ENCODE measurements around the gene NEBL.

The NEBL gene

GRCh38 chr10:20856484-20856883 is 40.6 kb downstream of the NEBL start:
- Histone ChIP-seq H3K4me1 (ENCODE audit: control extremely low read depth in 1 of 4, control insufficient read depth in 4 of 4, insufficient read depth in 4 of 4, low read length in 3 of 4) (no peaks in the 10 kb centered on the region), H3K4me3 (ENCODE audit: control insufficient read depth in 1 of 7, extremely low read depth in 1 of 7, insufficient read depth in 4 of 7, low read depth in 2 of 7, low read length in 6 of 7) (no peak overlapping the region), H3K9me3 (ENCODE audit: control extremely low read depth in 1 of 5, control insufficient read depth in 4 of 5, insufficient read depth in 2 of 5, low read depth in 1 of 5, low read length in 4 of 5) (no peaks in the 10 kb centered on the region), H3K27me3 (replicated peaks in 2 of 5; ENCODE audit: control insufficient read depth in 4 of 5, insufficient read depth in 5 of 5, low read length in 4 of 5) (no peaks in the 10 kb centered on the region), H3K27ac (ENCODE audit: insufficient read depth in 1 of 2, low read depth in 1 of 2, low read length in 2 of 2, poor library complexity in 1 of 2, severe bottlenecking in 2 of 2) (no peak overlapping the region), H3K36me3 (ENCODE audit: control insufficient read depth in 4 of 4, insufficient read depth in 4 of 4, low read length in 3 of 4) (no peaks in the 10 kb centered on the region)
- WGBS (ENCODE audit: insufficient coverage), result 100% methylated on average over 1 of the region's 1 CpG
- DNase-seq, result no peak
- ChIA-PET POLR2A (no interaction called here), CTCF (interaction anchor here (1.4 kb wide), 1 partner anchor 413 kb away, joined by 3 read pairs; no protein-coding TSS in a partner anchor)

- POLR2A ChIA-PET, result no interaction called here
- WGBS (ENCODE audit: insufficient coverage), result 60% methylated on average over 1 of the region's 5 CpGs
- no peaks in the 10 kb centered on the region for H3K36me3 ChIP-seq (ENCODE audit: control insufficient read depth in 4 of 4, insufficient read depth in 4 of 4, low read length in 3 of 4)
- H3K27me3 ChIP-seq (replicated peaks in 2 of 5; ENCODE audit: control insufficient read depth in 4 of 5, insufficient read depth in 5 of 5, low read length in 4 of 5), result no peaks in the 10 kb centered on the region
- no peaks in the 10 kb centered on the region for H3K4me1 ChIP-seq (ENCODE audit: control extremely low read depth in 1 of 4, control insufficient read depth in 4 of 4, insufficient read depth in 4 of 4, low read length in 3 of 4)
- CTCF ChIA-PET, result interaction anchor here (0.6 to 1.5 kb wide), 2 partner anchors 1443 to 1444 kb away, joined by 3 to 4 read pairs; no protein-coding TSS in a partner anchor
- peak; percentile 29 to 66 (median 63) for DNase-seq
- H3K4me3 ChIP-seq (ENCODE audit: control insufficient read depth in 1 of 7, extremely low read depth in 1 of 7, insufficient read depth in 4 of 7, low read depth in 2 of 7, low read length in 6 of 7), result no peak overlapping the region
- H3K27ac ChIP-seq (ENCODE audit: insufficient read depth in 1 of 2, low read depth in 1 of 2, low read length in 2 of 2, poor library complexity in 1 of 2, severe bottlenecking in 2 of 2), result no peak overlapping the region
- no peaks in the 10 kb centered on the region for H3K9me3 ChIP-seq (ENCODE audit: control extremely low read depth in 1 of 5, control insufficient read depth in 4 of 5, insufficient read depth in 2 of 5, low read depth in 1 of 5, low read length in 4 of 5)
Measured at GRCh38 chr10:20855398-20856038, 41.6 kb downstream of the NEBL start.

DNA sequence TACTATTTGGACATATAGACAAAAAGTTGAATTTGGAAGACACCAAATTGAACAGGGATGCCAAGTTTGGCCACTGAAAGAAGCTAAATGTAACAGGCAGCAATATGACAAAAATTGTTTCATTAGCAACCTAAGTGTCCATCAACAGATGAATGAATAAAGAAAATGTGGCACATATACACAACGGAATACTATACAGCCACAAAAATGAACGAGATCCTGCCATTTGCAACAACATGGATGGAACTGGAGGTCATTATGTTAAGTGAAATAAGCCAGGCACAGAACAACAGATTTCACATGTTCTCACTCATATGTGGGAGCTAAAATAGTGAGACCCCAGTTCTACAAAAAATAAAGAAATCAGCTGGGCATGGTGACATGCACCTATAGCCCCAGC is 43.8 kb downstream of the NEBL start:
- DNase-seq, result no peak
- no peak overlapping the region for H3K4me3 ChIP-seq (ENCODE audit: control insufficient read depth in 1 of 7, extremely low read depth in 1 of 7, insufficient read depth in 4 of 7, low read depth in 2 of 7, low read length in 6 of 7)
- H3K9me3 ChIP-seq (ENCODE audit: control extremely low read depth in 1 of 5, control insufficient read depth in 4 of 5, insufficient read depth in 2 of 5, low read depth in 1 of 5, low read length in 4 of 5), result peaks cover 0 to 10% (median 0%) of the 10 kb centered on the region in 5 experiments
- H3K27ac ChIP-seq (ENCODE audit: insufficient read depth in 1 of 2, low read depth in 1 of 2, low read length in 2 of 2, poor library complexity in 1 of 2, severe bottlenecking in 2 of 2), result no peak overlapping the region
- ChIA-PET CTCF (interaction anchor here (1.2 kb wide), 1 partner anchor 138 kb away, joined by 3 read pairs; no protein-coding TSS in a partner anchor), POLR2A (no interaction called here)
- H3K4me1 ChIP-seq (ENCODE audit: control extremely low read depth in 1 of 4, control insufficient read depth in 4 of 4, insufficient read depth in 4 of 4, low read length in 3 of 4), result no peaks in the 10 kb centered on the region
- H3K36me3 ChIP-seq (ENCODE audit: control insufficient read depth in 4 of 4, insufficient read depth in 4 of 4, low read length in 3 of 4), result no peaks in the 10 kb centered on the region
- 100% methylated on average over 1 of the region's 2 CpGs for WGBS (ENCODE audit: insufficient coverage)
- no peaks in the 10 kb centered on the region for H3K27me3 ChIP-seq (replicated peaks in 2 of 5; ENCODE audit: control insufficient read depth in 4 of 5, insufficient read depth in 5 of 5, low read length in 4 of 5)

- ChIA-PET POLR2A (no interaction called here), CTCF (no interaction called here)
Measured at GRCh38 chr10:20852303-20852702, 44.8 kb downstream of the NEBL start.

GRCh38 chr10:20847512-20847911 is 49.6 kb downstream of the NEBL start:
- H3K27me3 ChIP-seq (replicated peaks in 2 of 5; ENCODE audit: control insufficient read depth in 4 of 5, insufficient read depth in 5 of 5, low read length in 4 of 5), result no peaks in the 10 kb centered on the region
- H3K9me3 ChIP-seq (ENCODE audit: control extremely low read depth in 1 of 5, control insufficient read depth in 4 of 5, insufficient read depth in 2 of 5, low read depth in 1 of 5, low read length in 4 of 5), result peaks cover 0 to 10% (median 0%) of the 10 kb centered on the region in 5 experiments
- no peaks in the 10 kb centered on the region for H3K4me1 ChIP-seq (ENCODE audit: control extremely low read depth in 1 of 4, control insufficient read depth in 4 of 4, insufficient read depth in 4 of 4, low read length in 3 of 4)
- ChIA-PET CTCF (no interaction called here), POLR2A (interaction anchor here (0.6 kb wide), 1 partner anchor 730 kb away, joined by 3 read pairs; no protein-coding TSS in a partner anchor)
- H3K27ac ChIP-seq (ENCODE audit: insufficient read depth in 1 of 2, low read depth in 1 of 2, low read length in 2 of 2, poor library complexity in 1 of 2, severe bottlenecking in 2 of 2), result no peak overlapping the region
- no peak for DNase-seq
- no peaks in the 10 kb centered on the region for H3K36me3 ChIP-seq (ENCODE audit: control insufficient read depth in 4 of 4, insufficient read depth in 4 of 4, low read length in 3 of 4)
- no peak overlapping the region for H3K4me3 ChIP-seq (ENCODE audit: control insufficient read depth in 1 of 7, extremely low read depth in 1 of 7, insufficient read depth in 4 of 7, low read depth in 2 of 7, low read length in 6 of 7)
- 100% methylated on average over 1 of the region's 2 CpGs for WGBS (ENCODE audit: insufficient coverage)

More at GRCh38 chr10:20852303-20852702, 44.8 kb downstream of the NEBL start:
- Histone ChIP-seq H3K27ac (ENCODE audit: insufficient read depth in 1 of 2, low read depth in 1 of 2, low read length in 2 of 2, poor library complexity in 1 of 2, severe bottlenecking in 2 of 2) (no peak overlapping the region), H3K4me3 (ENCODE audit: control insufficient read depth in 1 of 7, extremely low read depth in 1 of 7, insufficient read depth in 4 of 7, low read depth in 2 of 7, low read length in 6 of 7) (no peak overlapping the region), H3K4me1 (ENCODE audit: control extremely low read depth in 1 of 4, control insufficient read depth in 4 of 4, insufficient read depth in 4 of 4, low read length in 3 of 4) (no peaks in the 10 kb centered on the region), H3K9me3 (ENCODE audit: control extremely low read depth in 1 of 5, control insufficient read depth in 4 of 5, insufficient read depth in 2 of 5, low read depth in 1 of 5, low read length in 4 of 5) (peaks cover 0 to 10% (median 0%) of the 10 kb centered on the region in 5 experiments), H3K27me3 (replicated peaks in 2 of 5; ENCODE audit: control insufficient read depth in 4 of 5, insufficient read depth in 5 of 5, low read length in 4 of 5) (no peaks in the 10 kb centered on the region), H3K36me3 (ENCODE audit: control insufficient read depth in 4 of 4, insufficient read depth in 4 of 4, low read length in 3 of 4) (no peaks in the 10 kb centered on the region)
- no peak for DNase-seq
- WGBS (ENCODE audit: insufficient coverage), result 97% methylated on average over 5 of the region's 10 CpGs

DNA sequence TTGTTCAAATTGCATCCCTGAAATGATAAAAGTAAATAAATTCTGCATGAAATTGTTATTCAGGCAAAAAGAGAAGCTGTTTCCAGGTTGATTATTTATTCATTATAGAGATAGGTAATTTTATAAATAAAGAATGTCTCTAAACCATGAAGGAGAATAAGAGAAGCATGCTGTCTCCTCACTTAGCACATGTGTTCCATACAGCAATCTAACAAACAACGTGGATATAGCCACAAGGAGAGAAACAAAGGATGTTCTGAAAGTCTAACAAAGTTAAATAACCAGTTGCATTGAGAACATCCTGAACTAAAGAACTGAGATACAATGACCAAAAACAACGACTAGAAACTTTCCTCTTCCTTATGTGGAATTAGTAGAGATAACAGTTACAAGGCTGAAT is 50.8 kb downstream of the NEBL start:
- WGBS (ENCODE audit: insufficient coverage), result no CpG with 5 or more reads among the region's 2 CpGs

DNA sequence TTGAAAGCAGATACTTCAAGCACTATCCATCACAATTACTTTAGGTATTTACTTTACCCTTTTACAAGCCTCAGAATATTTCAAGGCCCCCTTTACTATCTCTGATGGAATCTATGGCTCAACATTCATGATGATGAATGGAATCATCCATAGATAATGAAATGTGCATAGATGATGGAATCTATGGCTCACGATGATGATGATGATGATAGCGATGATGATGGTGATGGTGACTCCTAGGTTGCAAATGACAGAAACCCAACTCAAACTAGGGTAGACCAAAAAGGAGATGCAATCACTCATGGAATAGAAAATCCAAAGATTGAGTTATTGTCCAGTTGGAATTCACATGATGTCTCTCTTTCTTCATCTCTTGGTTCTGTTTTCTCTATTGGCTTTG is 55.7 kb downstream of the NEBL start:
- H3K27me3 ChIP-seq (replicated peaks in 2 of 5; ENCODE audit: control insufficient read depth in 4 of 5, insufficient read depth in 5 of 5, low read length in 4 of 5), result no peaks in the 10 kb centered on the region
- peaks cover 0 to 7% (median 5%) of the 10 kb centered on the region in 5 experiments for H3K9me3 ChIP-seq (ENCODE audit: control extremely low read depth in 1 of 5, control insufficient read depth in 4 of 5, insufficient read depth in 2 of 5, low read depth in 1 of 5, low read length in 4 of 5)
- 100% methylated on average over 2 of the region's 2 CpGs for WGBS (ENCODE audit: insufficient coverage)
- H3K27ac ChIP-seq (ENCODE audit: insufficient read depth in 1 of 2, low read depth in 1 of 2, low read length in 2 of 2, poor library complexity in 1 of 2, severe bottlenecking in 2 of 2), result no peak overlapping the region
- no peak overlapping the region for H3K4me3 ChIP-seq (ENCODE audit: control insufficient read depth in 1 of 7, extremely low read depth in 1 of 7, insufficient read depth in 4 of 7, low read depth in 2 of 7, low read length in 6 of 7)
- DNase-seq, result no peak
- CTCF ChIA-PET, result no interaction called here
- POLR2A ChIA-PET, result no interaction called here
- H3K4me1 ChIP-seq (ENCODE audit: control extremely low read depth in 1 of 4, control insufficient read depth in 4 of 4, insufficient read depth in 4 of 4, low read length in 3 of 4), result no peaks in the 10 kb centered on the region
- no peaks in the 10 kb centered on the region for H3K36me3 ChIP-seq (ENCODE audit: control insufficient read depth in 4 of 4, insufficient read depth in 4 of 4, low read length in 3 of 4)

More for the DNA sequence above, 50.8 kb downstream of the NEBL start:
- Histone ChIP-seq H3K27me3 (replicated peaks in 2 of 5; ENCODE audit: control insufficient read depth in 4 of 5, insufficient read depth in 5 of 5, low read length in 4 of 5) (no peaks in the 10 kb centered on the region), H3K27ac (ENCODE audit: insufficient read depth in 1 of 2, low read depth in 1 of 2, low read length in 2 of 2, poor library complexity in 1 of 2, severe bottlenecking in 2 of 2) (no peak overlapping the region), H3K4me1 (ENCODE audit: control extremely low read depth in 1 of 4, control insufficient read depth in 4 of 4, insufficient read depth in 4 of 4, low read length in 3 of 4) (no peaks in the 10 kb centered on the region), H3K9me3 (ENCODE audit: control extremely low read depth in 1 of 5, control insufficient read depth in 4 of 5, insufficient read depth in 2 of 5, low read depth in 1 of 5, low read length in 4 of 5) (peaks cover 0 to 10% (median 0%) of the 10 kb centered on the region in 5 experiments), H3K4me3 (ENCODE audit: control insufficient read depth in 1 of 7, extremely low read depth in 1 of 7, insufficient read depth in 4 of 7, low read depth in 2 of 7, low read length in 6 of 7) (no peak overlapping the region), H3K36me3 (ENCODE audit: control insufficient read depth in 4 of 4, insufficient read depth in 4 of 4, low read length in 3 of 4) (no peaks in the 10 kb centered on the region)
- ChIA-PET POLR2A (no interaction called here), CTCF (no interaction called here)
- DNase-seq, result no peak
